Measurements from ENCODE around the gene PRODH. TPM values are rescaled to one million over a fixed set of nuclear protein-coding genes. Genes with fewer than 3 reads are reported as not detected.

PRODH gene
- total RNA-seq, 4 donors from 2014 or later = 1.0 to 3.7 (median 2.6) TPM; not detected in 1

GRCh38 chr22:18979957-18980356 is 43.9 kb upstream of the PRODH start:
- intact Hi-C loops (cut with DNase I; ENCODE audit: low total_unique reads) = no loop called here
- Histone ChIP-seq H3K36me3 (no peaks in the 10 kb centered on the region), H3K4me1 (no peaks in the 10 kb centered on the region), H3K27ac (no peak overlapping the region), H3K4me3 (no peak overlapping the region), H3K27me3 (no peaks in the 10 kb centered on the region), H3K9me3 (no peaks in the 10 kb centered on the region)
- no peak for TF ChIP-seq POLR2A (IDR thresholded peaks at IDR 0.05)
- no peak for TF ChIP-seq CTCF (IDR thresholded peaks at IDR 0.05)
- no peak for DNase-seq

- Histone ChIP-seq H3K4me1 (no peaks in the 10 kb centered on the region), H3K4me3 (no peak overlapping the region), H3K9me3 (no peaks in the 10 kb centered on the region), H3K27ac (no peak overlapping the region), H3K36me3 (no peaks in the 10 kb centered on the region), H3K27me3 (no peaks in the 10 kb centered on the region)
- intact Hi-C loops (cut with DNase I; ENCODE audit: low total_unique reads) = no loop called here
- TF ChIP-seq CTCF (IDR thresholded peaks at IDR 0.05) (no peak), POLR2A (IDR thresholded peaks at IDR 0.05) (no peak)
- no peak for DNase-seq
These were observed 42.4 kb upstream of the PRODH start for GRCh38 chr22:18978506-18978905.

- H3K9me3 ChIP-seq = no peaks in the 10 kb centered on the region
- TF ChIP-seq POLR2A (IDR thresholded peaks at IDR 0.05) (no peak), CTCF (IDR thresholded peaks at IDR 0.05) (no peak)
- no peak overlapping the region for H3K4me3 ChIP-seq
- no peak for DNase-seq
- H3K27ac ChIP-seq = no peak overlapping the region
- intact Hi-C loops (cut with DNase I; ENCODE audit: low total_unique reads) = no loop called here
- H3K27me3 ChIP-seq = no peaks in the 10 kb centered on the region
- H3K36me3 ChIP-seq = no peaks in the 10 kb centered on the region
- H3K4me1 ChIP-seq = no peaks in the 10 kb centered on the region
These were observed 41.8 kb upstream of the PRODH start for GRCh38 chr22:18977824-18978425.

GRCh38 chr22:18976197-18976751 is 40.2 kb upstream of the PRODH start:
- intact Hi-C loops (cut with DNase I; ENCODE audit: low total_unique reads) = no loop called here
- H3K4me3 ChIP-seq = no peak overlapping the region

More at GRCh38 chr22:18976197-18976751, 40.2 kb upstream of the PRODH start:
- Histone ChIP-seq H3K36me3 (no peaks in the 10 kb centered on the region), H3K27me3 (no peaks in the 10 kb centered on the region), H3K27ac (no peak overlapping the region), H3K4me1 (no peaks in the 10 kb centered on the region), H3K9me3 (no peaks in the 10 kb centered on the region)
- no peak for TF ChIP-seq CTCF (IDR thresholded peaks at IDR 0.05)
- no peak for TF ChIP-seq POLR2A (IDR thresholded peaks at IDR 0.05)
- no peak for DNase-seq

All from uterus (tissue), 4 donors.